NCI-H774 (cell line): ENCODE results near the gene METTL26.

Experiments
- DNase-seq: peaks from one replicate; lab custom pipeline; 2025; lab: John Stamatoyannopoulos, UW

METTL26 gene

DNA sequence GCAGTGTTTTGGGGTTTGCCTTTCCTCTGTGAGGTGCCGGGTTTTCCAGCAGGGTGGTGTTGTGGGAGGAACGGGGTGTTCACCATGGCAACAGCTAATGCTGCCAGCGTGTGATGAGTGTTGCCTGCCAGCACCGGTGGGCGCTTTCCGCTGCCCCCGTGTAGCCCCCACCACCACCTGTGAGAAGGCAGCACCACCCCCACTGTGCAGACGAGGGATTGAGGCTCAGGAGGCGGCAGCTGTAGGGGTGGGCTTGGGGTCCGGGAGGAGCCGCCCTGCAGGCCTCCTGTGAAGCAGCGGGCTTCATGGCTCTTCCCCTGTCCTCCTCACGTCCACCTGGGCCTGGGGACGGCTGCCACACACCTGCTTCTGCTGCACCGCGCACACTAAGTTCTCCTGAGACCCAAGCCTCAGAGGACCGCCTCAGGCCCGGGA lies 41.0 kb downstream of the METTL26 start:
- no peak for DNase-seq

DNA sequence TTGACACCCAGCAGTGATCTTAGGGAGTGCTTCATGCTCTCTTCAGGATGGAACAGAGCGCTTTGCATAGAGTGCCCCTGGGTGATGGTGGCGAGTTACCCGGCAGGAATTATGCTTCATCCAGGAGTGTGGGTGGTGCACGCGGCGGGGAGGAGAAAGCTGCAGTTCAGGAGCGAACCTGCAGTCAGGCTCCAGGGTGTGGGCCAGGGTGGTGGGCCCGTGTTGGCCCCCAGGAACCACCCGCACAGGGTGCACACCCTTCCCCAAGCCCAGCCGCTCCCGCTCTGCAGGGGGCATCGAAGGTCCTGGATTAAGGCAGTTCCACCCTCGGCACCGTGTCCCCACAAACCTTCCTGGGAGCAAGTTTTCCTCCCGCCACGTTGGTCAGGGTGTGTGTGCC lies 42.3 kb downstream of the METTL26 start:
- no peak for DNase-seq

DNA sequence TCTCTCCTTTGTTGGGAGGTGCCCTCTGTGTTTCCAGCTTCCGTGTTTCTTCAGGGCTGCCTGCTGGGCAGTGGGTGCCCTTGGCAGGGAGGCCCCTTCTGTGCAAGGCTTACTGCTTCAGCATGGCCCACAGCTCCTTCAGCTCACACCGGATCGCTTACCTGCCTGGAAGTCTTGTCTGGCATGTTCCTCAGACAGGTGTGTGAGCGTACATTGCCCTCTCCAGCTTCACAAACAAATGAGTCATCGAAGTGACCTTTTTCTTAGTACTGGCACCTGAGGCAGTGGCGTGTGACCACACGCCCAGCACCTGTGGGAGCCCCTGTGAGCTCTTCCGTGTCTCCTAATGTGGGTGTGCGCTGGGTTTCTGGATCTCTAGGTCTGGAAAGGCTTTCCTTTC lies 42.7 kb downstream of the METTL26 start:
- peak; percentile 42 for DNase-seq

DNA sequence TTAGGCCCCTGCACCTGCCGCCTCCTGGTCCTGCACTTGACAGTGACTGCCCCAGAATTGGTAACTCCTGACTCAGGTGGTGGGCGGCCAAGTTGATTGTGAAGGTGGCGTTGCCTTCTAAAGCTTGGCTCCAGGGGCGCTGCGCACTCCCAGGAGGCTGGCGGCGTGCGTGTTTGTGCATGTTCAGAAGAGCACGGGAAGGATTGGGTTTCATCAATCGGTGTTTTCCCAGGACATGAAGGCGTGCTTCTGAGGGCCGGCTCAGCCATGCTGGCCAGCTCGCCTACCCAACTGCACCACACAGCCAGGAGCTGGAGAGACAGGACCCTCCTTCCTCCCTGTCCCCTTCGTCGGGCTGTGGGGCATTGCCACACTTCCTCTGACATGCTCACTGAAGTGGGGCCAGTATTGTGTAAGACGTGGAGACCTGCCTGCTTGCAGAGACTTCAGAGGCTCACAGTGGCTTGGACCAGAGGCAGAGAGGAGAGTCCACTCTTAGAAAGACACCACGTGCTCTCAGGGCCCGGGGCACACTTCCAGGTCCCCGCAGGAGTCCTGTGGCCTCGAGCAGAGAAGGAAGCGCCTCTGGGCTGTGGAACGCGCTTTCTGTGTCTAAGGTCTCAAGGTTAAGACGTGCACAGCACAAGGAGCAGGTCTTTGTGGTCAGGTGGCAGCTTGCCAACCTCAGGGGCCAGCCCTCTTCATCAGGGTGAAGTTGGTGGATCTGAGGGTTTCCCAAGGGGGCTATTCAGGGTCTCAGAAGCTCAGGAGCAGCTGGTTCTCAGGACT lies 43.4 kb downstream of the METTL26 start:
- DNase-seq = no peak

DNA sequence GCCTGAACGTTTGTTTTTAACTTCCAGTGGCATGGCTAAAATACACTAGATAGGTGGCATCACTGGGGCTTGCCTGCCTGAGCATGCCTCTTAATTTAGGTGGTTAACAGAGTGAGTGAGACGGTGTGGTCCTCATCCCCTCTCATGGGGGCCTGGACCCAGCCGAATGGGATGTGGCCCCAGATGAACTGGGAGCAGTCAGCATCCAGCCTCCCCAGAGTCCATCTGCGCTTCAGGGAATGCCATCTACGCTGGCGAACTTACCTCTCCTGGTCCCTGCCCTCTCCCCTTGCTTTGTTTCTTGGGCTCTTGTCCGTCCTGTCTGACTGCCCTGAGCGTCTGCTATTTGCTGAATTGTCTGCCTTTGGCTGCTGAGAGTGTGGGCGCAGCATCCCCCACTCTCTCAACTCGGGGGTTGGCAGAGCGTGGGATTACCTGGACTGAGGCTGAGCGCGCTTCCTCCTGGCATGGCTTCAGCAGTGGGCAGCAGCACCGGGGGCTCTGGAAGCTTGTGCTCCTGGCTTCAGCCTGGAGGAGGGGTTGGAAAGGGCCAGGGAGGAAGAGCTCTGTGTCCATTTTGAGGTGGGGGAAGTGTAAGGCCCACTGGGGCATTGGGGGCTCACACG lies 44.1 kb downstream of the METTL26 start:
- no peak for DNase-seq

DNA sequence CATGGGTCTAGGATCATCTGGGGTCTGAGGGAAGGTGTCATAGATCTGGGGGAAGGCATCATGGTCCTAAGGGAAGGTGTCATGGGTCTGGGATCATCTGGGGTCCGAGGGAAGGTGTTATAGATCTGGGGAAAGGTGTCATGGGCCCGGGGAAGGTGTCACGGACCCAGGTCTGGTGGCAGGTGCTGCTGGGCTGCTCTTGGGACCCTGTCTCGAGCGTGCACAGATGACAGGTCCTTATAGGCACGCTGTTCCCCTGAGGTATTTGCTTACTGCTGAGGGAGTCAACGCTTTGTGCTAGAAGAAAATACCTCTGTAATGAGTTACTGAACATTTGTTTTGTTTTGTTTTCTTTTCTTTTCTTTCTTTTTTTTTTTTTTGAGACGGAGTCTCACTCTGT lies 44.9 kb downstream of the METTL26 start:
- DNase-seq = no peak

DNA sequence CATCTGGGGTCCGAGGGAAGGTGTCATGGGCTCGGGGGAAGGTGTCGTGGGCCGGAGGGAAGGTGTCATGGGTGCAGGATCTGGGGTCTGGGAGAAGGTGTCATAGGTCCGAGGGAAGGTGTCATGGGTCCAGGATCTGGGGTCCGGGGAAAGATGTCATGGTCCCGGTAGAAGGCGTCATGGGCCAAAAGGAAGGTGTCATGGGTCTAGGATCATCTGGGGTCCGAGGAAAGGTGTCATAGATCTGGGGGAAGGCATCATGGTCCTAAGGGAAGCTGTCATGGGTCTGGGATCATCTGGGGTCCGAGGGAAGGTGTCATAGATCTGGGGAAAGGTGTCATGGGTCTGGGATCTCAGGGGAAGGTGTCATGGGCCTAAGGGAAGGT lies 45.3 kb downstream of the METTL26 start:
- no peak for DNase-seq

DNA sequence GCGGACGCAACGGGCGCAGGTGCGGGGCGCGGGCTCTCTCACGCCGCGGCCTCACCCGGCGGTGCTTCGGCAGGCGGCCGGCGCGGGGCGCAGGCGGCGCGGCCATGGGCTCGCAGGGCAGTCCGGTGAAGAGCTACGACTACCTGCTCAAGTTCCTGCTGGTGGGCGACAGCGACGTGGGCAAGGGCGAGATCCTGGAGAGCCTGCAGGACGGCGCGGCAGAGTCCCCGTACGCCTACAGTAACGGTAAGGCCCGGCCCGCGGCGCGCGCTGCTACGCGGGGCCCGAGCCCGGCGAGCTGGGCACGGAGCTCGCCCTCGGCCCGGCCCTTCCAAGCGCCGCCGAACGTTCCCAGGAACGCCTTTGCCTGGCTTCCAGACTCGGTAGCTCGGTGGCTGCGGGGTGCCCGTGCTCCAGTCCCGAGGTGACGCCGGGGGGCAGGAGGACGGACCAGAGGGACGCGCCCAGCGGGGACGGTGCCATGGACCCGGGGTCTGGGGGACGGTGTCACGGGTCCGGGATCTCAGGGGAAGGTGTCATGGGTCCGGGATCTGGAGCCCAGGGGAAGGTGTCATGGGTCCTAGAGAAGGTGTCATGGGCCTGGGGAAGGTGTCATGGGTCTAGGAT lies 45.8 kb downstream of the METTL26 start:
- DNase-seq = no peak

DNA sequence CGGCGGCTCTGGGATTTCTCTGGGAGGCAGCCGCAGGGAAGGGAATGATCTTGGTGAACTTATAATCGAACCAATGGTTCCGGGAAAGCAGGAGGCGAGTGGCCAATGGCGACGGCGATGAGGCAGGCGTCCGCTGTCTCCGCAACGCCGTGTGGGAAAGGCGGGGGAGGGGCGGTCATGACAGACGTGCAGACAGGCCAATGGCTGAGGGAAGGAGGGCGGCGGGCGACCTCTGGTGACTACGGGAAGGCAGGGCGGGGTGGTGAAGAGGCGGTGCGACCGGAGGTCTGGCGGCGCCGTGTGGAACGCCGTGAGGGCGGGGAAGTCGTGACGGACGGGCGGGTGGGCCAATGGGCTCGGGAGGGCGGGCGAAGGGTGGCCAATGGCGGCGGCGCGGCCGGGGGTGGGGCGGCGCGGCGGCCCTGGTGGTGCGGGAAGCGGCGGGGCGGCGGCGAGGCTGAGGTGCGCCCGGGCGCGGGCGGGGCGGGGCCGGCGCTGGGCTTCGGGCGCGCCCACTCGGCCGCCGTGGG lies 46.4 kb downstream of the METTL26 start, which contains the start of gene RAB40C:
TSS of gene RAB40C (plus strand) at position 409 of the 530 bp plus-strand sequence. CDS start 226 bp downstream, outside the sequence.
- peak; percentile 85 for DNase-seq

DNA sequence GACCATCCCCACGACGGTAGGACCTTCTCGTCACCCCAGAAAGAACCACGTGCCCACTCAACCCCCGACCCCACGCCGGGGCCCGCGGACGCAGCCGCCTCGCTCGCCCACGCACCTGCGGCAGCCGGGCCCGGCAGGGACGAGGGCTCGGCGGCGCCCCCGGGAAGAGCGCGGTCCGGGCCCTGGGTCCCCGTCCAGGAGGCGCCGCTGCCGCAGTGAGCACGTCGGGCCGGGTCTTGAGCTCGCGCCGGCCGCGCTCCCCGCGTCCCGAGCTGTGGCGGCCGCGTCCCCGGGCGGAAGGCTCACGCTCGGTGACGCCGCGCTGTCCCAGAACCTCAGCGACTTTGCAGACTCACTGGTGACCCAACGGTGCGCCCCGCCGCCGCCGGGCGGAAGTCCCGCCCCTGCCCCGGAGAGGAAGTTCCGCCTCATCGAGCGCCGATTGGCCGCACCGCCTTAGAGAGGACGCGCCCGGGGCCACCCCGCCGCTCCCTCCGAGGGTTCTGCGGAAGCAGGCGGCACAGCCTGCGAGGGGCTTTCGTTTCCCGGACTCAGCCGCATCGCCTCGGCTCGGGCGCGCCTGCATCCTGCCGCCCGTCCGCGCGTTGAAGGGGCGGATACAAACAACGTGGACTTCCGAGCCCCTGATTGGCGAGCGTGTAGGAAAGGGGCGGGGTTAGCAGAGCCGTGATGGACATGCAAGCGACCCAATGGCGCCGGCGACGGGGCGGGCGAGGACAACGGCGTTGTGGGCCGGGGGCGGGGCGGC lies 47.0 kb downstream of the METTL26 start:
- peak; percentile 74 for DNase-seq

DNA sequence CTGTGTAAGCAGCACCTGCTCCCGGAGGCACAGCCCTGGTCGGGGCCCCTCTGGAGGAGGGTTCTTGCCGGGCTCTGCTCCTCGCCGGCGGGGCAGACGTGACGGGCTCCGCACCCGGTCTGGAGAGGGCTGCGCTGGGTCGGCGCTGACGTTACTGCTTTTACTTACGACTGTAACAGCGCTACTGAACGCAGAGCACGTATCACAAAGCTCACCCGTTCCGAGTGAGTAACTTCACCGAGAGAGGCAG lies 47.5 kb downstream of the METTL26 start:
- no peak for DNase-seq

DNA sequence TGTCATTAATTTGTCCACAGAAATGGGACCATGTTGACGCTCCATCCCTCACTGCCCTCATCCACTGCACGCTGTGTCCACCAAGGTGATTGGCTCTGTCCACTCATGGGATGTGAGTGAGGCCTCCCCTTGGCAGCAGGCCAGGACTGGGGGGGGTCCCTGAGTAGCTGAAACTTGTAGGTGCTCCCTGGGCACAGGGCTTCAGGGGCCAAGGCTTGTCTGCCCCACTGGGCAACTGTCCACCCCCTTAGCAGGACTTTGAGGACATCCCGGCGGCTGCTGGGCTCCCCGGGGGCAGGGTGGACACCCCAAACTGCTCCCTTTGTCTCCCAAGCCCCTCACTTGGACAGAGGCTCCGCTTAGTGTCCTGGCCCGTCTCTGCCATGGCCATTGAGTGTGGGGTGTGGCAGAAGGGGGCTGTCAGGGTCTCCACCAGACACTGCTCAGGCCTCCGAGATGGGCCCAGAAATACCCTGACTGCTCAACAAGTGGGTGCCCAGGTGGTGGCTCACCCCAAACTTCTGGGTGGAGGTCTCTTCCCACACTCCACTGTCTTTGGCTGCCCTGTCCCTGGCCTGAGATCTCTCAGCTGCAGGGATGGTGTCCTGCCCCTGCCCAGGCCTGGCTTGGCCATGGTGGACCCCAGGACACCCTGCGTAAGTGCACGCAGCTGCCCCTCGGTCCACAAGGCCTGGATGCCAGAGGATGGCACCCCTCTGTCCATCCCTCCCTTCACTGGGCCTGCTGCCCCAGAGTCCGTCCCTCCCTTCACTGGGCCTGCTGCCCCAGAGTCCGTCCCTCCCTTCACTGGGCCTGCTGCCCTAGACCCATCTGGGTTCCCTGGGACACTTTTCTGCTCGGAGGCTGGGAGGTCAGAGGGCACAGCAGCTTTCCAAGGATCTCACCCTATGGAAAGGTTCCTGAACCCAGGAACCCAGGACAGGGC lies 49.2 kb downstream of the METTL26 start:
- DNase-seq = no peak

DNA sequence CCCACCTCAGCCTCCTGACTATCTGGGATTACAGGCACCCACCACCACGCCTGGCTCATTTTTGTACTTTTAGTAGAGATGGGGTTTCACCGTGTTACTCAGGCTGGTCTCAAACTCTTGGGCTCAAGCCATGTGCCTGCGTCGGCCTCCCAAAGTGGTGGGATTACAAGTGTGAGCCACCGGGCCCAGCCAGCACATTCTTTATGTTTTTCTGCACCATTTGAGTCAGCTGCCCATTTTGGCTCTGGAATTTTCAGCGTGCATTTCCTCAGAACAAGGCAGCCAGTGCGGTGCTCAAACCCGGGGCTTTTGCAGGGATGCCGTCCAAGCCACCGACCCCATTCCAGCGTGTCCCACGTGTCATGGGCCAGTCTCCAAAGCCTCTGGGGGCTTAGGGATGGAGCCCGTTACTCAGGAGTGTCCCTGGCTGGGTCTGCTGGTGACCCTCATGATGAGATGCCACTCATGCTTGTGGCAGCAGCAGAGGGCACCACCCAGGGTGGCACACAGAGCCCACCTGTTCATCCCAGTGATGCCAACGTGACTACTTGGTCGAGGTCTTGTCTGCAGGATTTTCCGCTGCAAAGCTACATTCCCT lies 50.0 kb downstream of the METTL26 start:
- no peak for DNase-seq

DNA sequence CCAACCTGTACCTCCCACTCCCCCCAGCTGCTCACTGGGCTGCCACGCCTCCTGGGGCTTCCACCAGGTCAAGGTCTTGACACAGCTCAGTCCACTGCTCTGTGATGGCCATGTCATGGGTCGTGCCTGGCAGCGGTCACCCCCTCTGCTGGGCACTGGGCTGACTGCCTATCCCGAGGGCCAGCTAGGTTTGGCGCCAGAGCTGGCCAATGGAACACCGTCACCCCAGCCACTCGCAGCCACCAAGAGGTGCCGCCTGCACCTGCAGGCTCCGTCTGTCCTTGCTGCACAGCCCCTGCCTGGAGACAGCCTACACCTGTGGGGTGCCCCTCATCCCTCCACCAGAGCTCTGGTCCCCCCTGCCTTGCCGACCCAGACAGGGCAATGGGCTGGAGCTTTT lies 50.8 kb downstream of the METTL26 start:
- no peak for DNase-seq
